ENCODE data around the gene DYNC1H1.

Gene DYNC1H1

GRCh38 chr14:102095231-102095870 lies 131.0 kb downstream of the DYNC1H1 start:
- DNase-seq: no peak

- DNase-seq: no peak
Measured at GRCh38 chr14:102095871-102096568, 131.6 kb downstream of the DYNC1H1 start.

GRCh38 chr14:102096569-102097188 lies 132.3 kb downstream of the DYNC1H1 start:
- peak; percentile 60 for DNase-seq

- DNase-seq: no peak
Measured at GRCh38 chr14:102097441-102098135, 133.2 kb downstream of the DYNC1H1 start.

- peak; percentile 29 for DNase-seq
Measured at GRCh38 chr14:102103062-102103695, 138.8 kb downstream of the DYNC1H1 start.

- no peak for DNase-seq
Measured at GRCh38 chr14:102105369-102105768, 141.0 kb downstream of the DYNC1H1 start.
